Liver (tissue), 9 donors: Measurements from ENCODE around the gene KAT6B. TPM values are rescaled to one million over a fixed set of nuclear protein-coding genes. Genes with fewer than 3 reads are reported as not detected.

Experiments used
- DNase-seq: peaks from one replicate; pipeline ENCODE4 v3.0.0-alpha.2; 2017; ENCODE audit warnings: low spot score
- H3K27ac ChIP-seq, 2 donors: one replicate each; pipeline ENCODE4 v1.7.0; 2013; ENCODE audit warnings: inconsistent platforms in 2 of 2, low read length in 2 of 2, control low read depth in 1 of 2, low read depth in 1 of 2, mild to moderate bottlenecking in 1 of 2
- H3K27me3 ChIP-seq, 4 donors: one replicate each; pipeline versions ENCODE4 v1.6.1 to v1.7.0; 2013; ENCODE audit warnings: low read length in 3 of 4, inconsistent platforms in 1 of 4, mild to moderate bottlenecking in 1 of 4, moderate library complexity in 1 of 4; ENCODE audit not compliant: control insufficient read depth in 4 of 4, insufficient read depth in 4 of 4
- H3K36me3 ChIP-seq, 4 donors: one replicate each; pipeline versions ENCODE4 v1.6.1 to v1.7.0; 2013; ENCODE audit warnings: low read length in 3 of 4, mild to moderate bottlenecking in 3 of 4, low read depth in 1 of 4, moderate library complexity in 1 of 4; ENCODE audit not compliant: control insufficient read depth in 4 of 4, insufficient read depth in 3 of 4
- H3K4me1 ChIP-seq, 4 donors: one replicate each; pipeline versions ENCODE4 v1.6.1 to v1.7.0; 2013; ENCODE audit warnings: low read length in 3 of 4, mild to moderate bottlenecking in 3 of 4, moderate library complexity in 1 of 4; ENCODE audit not compliant: control insufficient read depth in 4 of 4, insufficient read depth in 4 of 4
- H3K4me3 ChIP-seq, 3 donors: one replicate each; pipeline versions ENCODE4 v1.6.1 to v1.7.0; 2013; ENCODE audit warnings: low read length in 3 of 3, control low read depth in 1 of 3, low read depth in 1 of 3, mild to moderate bottlenecking in 1 of 3
- H3K9ac ChIP-seq, 2 donors: one replicate each; pipeline ENCODE4 v1.7.0; 2013; ENCODE audit warnings: low read length in 2 of 2, mild to moderate bottlenecking in 2 of 2, moderate library complexity in 2 of 2, control low read depth in 1 of 2, low read depth in 1 of 2
- H3K9me3 ChIP-seq, 4 donors: one replicate each; pipeline versions ENCODE4 v1.6.1 to v1.7.0; 2013; ENCODE audit warnings: low read length in 3 of 4; ENCODE audit not compliant: control insufficient read depth in 4 of 4
- ATF3 ChIP-seq: IDR thresholded peaks from 2 replicates; pipeline ENCODE4 v1.6.1; 2016; ENCODE audit warnings: antibody characterized with exemption
- CTCF ChIP-seq: fragments of 150-350 bp; IDR thresholded peaks from 2 replicates; pipeline ENCODE4 v1.5.1; 2017; ENCODE audit warnings: improper control_type of control experiment, low read depth, low read length; ENCODE audit not compliant: missing input control
- EGR1 ChIP-seq, 2 donors: IDR thresholded peaks; 2 replicates each; pipeline ENCODE4 v1.6.1; 2016 to 2018; ENCODE audit warnings: antibody characterized with exemption in 2 of 2, low read depth in 2 of 2
- FOXA1 ChIP-seq: IDR thresholded peaks from 2 replicates; pipeline ENCODE4 v1.6.1; 2016; ENCODE audit warnings: antibody characterized with exemption
- FOXA2 ChIP-seq: IDR thresholded peaks from 2 replicates; pipeline ENCODE4 v1.6.1; 2016; ENCODE audit warnings: antibody characterized with exemption
- GABPA ChIP-seq, 2 donors: IDR thresholded peaks in 1 of 2; conservative IDR thresholded peaks in 1 of 2; 2 replicates each; pipeline ENCODE4 v1.6.1; 2016; ENCODE audit warnings: antibody characterized with exemption in 2 of 2, mild to moderate bottlenecking in 1 of 2, moderate library complexity in 1 of 2
- HNF4A ChIP-seq, 2 donors: conservative IDR thresholded peaks; 2 replicates each; pipeline ENCODE4 v1.6.1; 2016; ENCODE audit warnings: antibody characterized with exemption in 2 of 2, mild to moderate bottlenecking in 2 of 2
- HNF4G ChIP-seq: IDR thresholded peaks from 2 replicates; pipeline ENCODE4 v1.6.1; 2016; ENCODE audit warnings: antibody characterized with exemption
- JUND ChIP-seq, 2 donors: IDR thresholded peaks; 2 replicates each; pipeline ENCODE4 v1.6.1; 2016; ENCODE audit warnings: antibody characterized with exemption in 2 of 2
- MAX ChIP-seq: IDR thresholded peaks from 2 replicates; pipeline ENCODE4 v1.6.1; 2016; ENCODE audit warnings: antibody characterized with exemption
- NR2F2 ChIP-seq: IDR thresholded peaks from 2 replicates; pipeline ENCODE4 v1.6.1; 2016; ENCODE audit warnings: antibody characterized with exemption
- RAD21 ChIP-seq, 2 donors: IDR thresholded peaks; 2 replicates each; pipeline ENCODE4 v1.6.1; 2016; ENCODE audit warnings: antibody characterized with exemption in 2 of 2, mild to moderate bottlenecking in 2 of 2
- REST ChIP-seq: IDR thresholded peaks from 2 replicates; pipeline ENCODE4 v1.6.1; 2016; ENCODE audit warnings: antibody characterized with exemption, mild to moderate bottlenecking
- RXRA ChIP-seq, 2 donors: IDR thresholded peaks; 2 replicates each; pipeline ENCODE4 v1.6.1; 2017 to 2018; ENCODE audit warnings: antibody characterized with exemption in 2 of 2, mild to moderate bottlenecking in 1 of 2
- SP1 ChIP-seq: IDR thresholded peaks from 2 replicates; pipeline ENCODE4 v1.6.1; 2018; ENCODE audit warnings: antibody characterized with exemption, mild to moderate bottlenecking
- TAF1 ChIP-seq: conservative IDR thresholded peaks from 2 replicates; pipeline ENCODE4 v1.6.1; 2016; ENCODE audit warnings: antibody characterized with exemption, mild to moderate bottlenecking
- WGBS: extraction: QIAGEN DNeasy Blood & Tissue Kit; methylation state at CpG from one replicate; pipeline ENCODE4 v1.1.7; 2013; 5-methylcytosine and 5-hydroxymethylcytosine counted together
- polyA plus RNA-seq, 2 donors: library from polyadenylated mRNA; stranded (reverse) in 1 of 2; unstranded in 1 of 2; fragments of 200-250 nt in 1 of 2; fragments of >200 nt in 1 of 2; fragmentation: Nextera tagmentation in 1 of 2; extraction: Ambion mirVana in 1 of 2; gene quantifications; one replicate each; pipeline versions ENCODE4 v1.2.1 to v1.2.3, GENCODE V29; 2013 to 2015
- total RNA-seq, 2 donors: library from RNA; depleted of rRNA; stranded (reverse); fragments of >200 nt; gene quantifications; one replicate each; pipeline ENCODE4 v1.2.3, GENCODE V29; 2014
- donor health status: healthy.
- donor health status: healthy.
- donor health status: healthy.
- donor health status: healthy.
- donor health status: healthy.

The KAT6B gene
- total and polyA plus RNA-seq, 4 donors = 2.0 to 21.2 (median 8.8) TPM

GRCh38 chr10:74977913-74978847 is 151.8 kb downstream of the KAT6B start:
- Histone ChIP-seq H3K9ac (peak overlapping the region in 1 of 2 donors; percentile 17), H3K4me3 (no peak overlapping the region), H3K36me3 (peaks cover 0 to 3% (median 1%) of the 10 kb centered on the region in 4 donors), H3K4me1 (peaks cover 16 to 59% (median 29%) of the 10 kb centered on the region in 4 donors), H3K27me3 (no peaks in the 10 kb centered on the region), H3K9me3 (no peaks in the 10 kb centered on the region), H3K27ac (no peak overlapping the region)
- DNase-seq = no peak
- WGBS = 76% methylated on average over 8 of the region's 8 CpGs
- TF ChIP-seq JUND (IDR thresholded peaks at IDR 0.05) (no peak), CTCF (no peak), RAD21 (IDR thresholded peaks at IDR 0.05) (no peak), HNF4A (conservative IDR thresholded peaks at IDR 0.05) (no peak), REST (no peak), GABPA (IDR thresholded peaks at IDR 0.05 in 1 of 2, conservative IDR thresholded peaks at IDR 0.05 in 1 of 2) (no peak), FOXA2 (no peak), NR2F2 (no peak), EGR1 (IDR thresholded peaks at IDR 0.05; ENCODE audit: low read depth in 2 of 2) (no peak), HNF4G (no peak), MAX (no peak), TAF1 (no peak), FOXA1 (no peak)

GRCh38 chr10:74981831-74982633 is 155.6 kb downstream of the KAT6B start:
- WGBS = 67% methylated on average over 5 of the region's 5 CpGs
- peak overlapping the region; percentile 68 to 76 for H3K27ac ChIP-seq
- no peak overlapping the region for H3K9ac ChIP-seq
- no peaks in the 10 kb centered on the region for H3K9me3 ChIP-seq
- no peaks in the 10 kb centered on the region for H3K27me3 ChIP-seq
- peak overlapping the region in 1 of 3 donors; percentile 15 for H3K4me3 ChIP-seq
- H3K36me3 ChIP-seq = peaks cover 0 to 4% (median 2%) of the 10 kb centered on the region in 4 donors
- DNase-seq = no peak
- peaks cover 9 to 34% (median 15%) of the 10 kb centered on the region in 4 donors for H3K4me1 ChIP-seq
- TF ChIP-seq GABPA (IDR thresholded peaks at IDR 0.05 in 1 of 2, conservative IDR thresholded peaks at IDR 0.05 in 1 of 2) (no peak), JUND (IDR thresholded peaks at IDR 0.05) (peak; percentile 28 to 53), TAF1 (no peak), RXRA (IDR thresholded peaks at IDR 0.05) (peak; percentile 66 to 79), CTCF (no peak), FOXA1 (peak; percentile 10), RAD21 (IDR thresholded peaks at IDR 0.05) (peak; percentile 47 to 49), REST (peak; percentile 41), EGR1 (IDR thresholded peaks at IDR 0.05; ENCODE audit: low read depth in 2 of 2) (no peak), ATF3 (peak; percentile 22), HNF4A (conservative IDR thresholded peaks at IDR 0.05) (peak; percentile 89 to 93), SP1 (peak; percentile 75)
